ENCODE results near the gene CHRNB4.

DNA sequence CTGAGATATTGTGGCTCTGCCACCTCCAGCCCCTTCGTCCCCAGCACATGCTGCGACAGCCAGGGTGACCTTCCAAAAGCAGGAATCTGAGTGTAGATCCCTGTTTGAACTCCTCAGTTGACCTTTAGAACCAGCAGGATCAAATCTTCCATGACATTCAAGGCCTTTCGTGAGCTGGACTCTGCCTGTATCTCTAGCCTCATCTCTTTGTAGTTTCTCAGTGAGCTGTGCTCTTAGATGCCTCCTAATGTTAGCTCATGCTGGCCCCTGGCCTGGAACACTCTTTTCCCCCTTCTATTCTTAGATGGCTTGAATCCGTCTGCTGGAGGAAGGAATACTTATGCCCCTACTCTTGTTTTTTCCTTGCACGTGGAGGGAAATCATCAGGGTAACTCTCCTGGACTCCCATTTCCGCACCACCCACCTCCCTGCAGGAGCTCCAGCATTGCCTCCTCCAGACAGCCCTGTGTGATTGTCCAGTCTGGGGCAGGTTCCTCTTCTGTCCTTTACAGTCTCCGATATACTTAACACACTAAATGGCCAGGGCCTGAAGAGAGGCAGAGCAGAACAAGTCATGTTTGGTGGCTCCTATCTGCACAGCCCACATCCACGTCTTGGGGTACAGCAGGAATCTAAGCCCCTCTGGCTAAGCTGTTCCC is 26.7 kb upstream of the CHRNB4 start:
- TF ChIP-seq, protein P1, sequence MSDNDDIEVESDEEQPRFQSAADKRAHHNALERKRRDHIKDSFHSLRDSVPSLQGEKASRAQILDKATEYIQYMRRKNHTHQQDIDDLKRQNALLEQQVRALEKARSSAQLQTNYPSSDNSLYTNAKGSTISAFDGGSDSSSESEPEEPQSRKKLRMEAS (IDR thresholded peaks at IDR 0.05; ENCODE audit: low read depth, low read length): no peak
- TF ChIP-seq NFYB (IDR thresholded peaks at IDR 0.05; ENCODE audit: insufficient read depth, low read depth, low read length) (no peak), ZNF274 (IDR thresholded peaks at IDR 0.05; ENCODE audit: insufficient read depth, insufficient read length) (no peak), POLR2A (IDR thresholded peaks at IDR 0.05; ENCODE audit: low read depth, low read length) (no peak), NR2C2 (IDR thresholded peaks at IDR 0.05; ENCODE audit: borderline replicate concordance, control insufficient read depth, insufficient read length, low read depth) (no peak), POLR2AphosphoS2 (IDR thresholded peaks at IDR 0.05; ENCODE audit: low read depth, low read length) (no peak)
